ENCODE data around the gene ITPR2.

Gene ITPR2

GRCh38 chr12:26658991-26659390 lies 174.0 kb downstream of the ITPR2 start:
- TF ChIP-seq, protein P1, sequence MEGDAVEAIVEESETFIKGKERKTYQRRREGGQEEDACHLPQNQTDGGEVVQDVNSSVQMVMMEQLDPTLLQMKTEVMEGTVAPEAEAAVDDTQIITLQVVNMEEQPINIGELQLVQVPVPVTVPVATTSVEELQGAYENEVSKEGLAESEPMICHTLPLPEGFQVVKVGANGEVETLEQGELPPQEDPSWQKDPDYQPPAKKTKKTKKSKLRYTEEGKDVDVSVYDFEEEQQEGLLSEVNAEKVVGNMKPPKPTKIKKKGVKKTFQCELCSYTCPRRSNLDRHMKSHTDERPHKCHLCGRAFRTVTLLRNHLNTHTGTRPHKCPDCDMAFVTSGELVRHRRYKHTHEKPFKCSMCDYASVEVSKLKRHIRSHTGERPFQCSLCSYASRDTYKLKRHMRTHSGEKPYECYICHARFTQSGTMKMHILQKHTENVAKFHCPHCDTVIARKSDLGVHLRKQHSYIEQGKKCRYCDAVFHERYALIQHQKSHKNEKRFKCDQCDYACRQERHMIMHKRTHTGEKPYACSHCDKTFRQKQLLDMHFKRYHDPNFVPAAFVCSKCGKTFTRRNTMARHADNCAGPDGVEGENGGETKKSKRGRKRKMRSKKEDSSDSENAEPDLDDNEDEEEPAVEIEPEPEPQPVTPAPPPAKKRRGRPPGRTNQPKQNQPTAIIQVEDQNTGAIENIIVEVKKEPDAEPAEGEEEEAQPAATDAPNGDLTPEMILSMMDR (IDR thresholded peaks at IDR 0.05; ENCODE audit: low read depth, low read length, missing control alignments) = no peak
- no peak overlapping the region for H3K4me3 ChIP-seq (replicated peaks; ENCODE audit: low read depth, low read length)
- DNase-seq (ENCODE audit: extremely low read depth, low read depth) = no peak

- TF ChIP-seq, protein P1 (IDR thresholded peaks at IDR 0.05; ENCODE audit: low read depth, low read length, missing control alignments) = no peak
- H3K4me3 ChIP-seq (replicated peaks; ENCODE audit: low read depth, low read length) = no peak overlapping the region
- DNase-seq (ENCODE audit: extremely low read depth, low read depth) = no peak
Observed at GRCh38 chr12:26654623-26655022, 178.4 kb downstream of the ITPR2 start.

GRCh38 chr12:26651566-26652188 lies 181.3 kb downstream of the ITPR2 start:
- TF ChIP-seq, protein P1 (IDR thresholded peaks at IDR 0.05; ENCODE audit: low read depth, low read length, missing control alignments) = peak; percentile 68
- H3K4me3 ChIP-seq (replicated peaks; ENCODE audit: low read depth, low read length) = no peak overlapping the region

DNA sequence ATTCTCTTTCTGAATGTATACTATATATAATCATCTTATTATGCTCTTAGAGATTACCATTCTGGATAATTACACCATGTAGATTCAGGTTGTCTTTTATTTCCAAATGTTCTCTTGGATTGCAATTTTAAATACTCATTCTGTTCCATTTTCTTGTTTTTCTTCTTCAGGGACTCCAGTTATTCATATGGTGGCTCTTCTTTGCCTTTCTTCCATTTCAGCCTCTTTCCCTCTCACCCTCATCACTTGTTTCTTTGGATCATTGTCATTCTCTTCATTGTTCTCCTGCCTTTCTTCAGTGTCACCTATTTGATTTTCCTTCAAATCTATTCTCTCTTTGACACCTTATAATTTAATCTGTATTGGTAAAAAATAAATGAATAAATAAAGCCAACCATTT lies 182.0 kb downstream of the ITPR2 start:
- TF ChIP-seq, protein P1 (IDR thresholded peaks at IDR 0.05; ENCODE audit: low read depth, low read length, missing control alignments) = no peak
- H3K4me3 ChIP-seq (replicated peaks; ENCODE audit: low read depth, low read length) = no peak overlapping the region
- DNase-seq (ENCODE audit: extremely low read depth, low read depth) = no peak

More at GRCh38 chr12:26651566-26652188, 181.3 kb downstream of the ITPR2 start:
- peak; percentile 52 for DNase-seq (ENCODE audit: extremely low read depth, low read depth)

GRCh38 chr12:26648999-26649398 lies 184.0 kb downstream of the ITPR2 start:
- H3K4me3 ChIP-seq (replicated peaks; ENCODE audit: low read depth, low read length) = no peak overlapping the region
- no peak for DNase-seq (ENCODE audit: extremely low read depth, low read depth)
- TF ChIP-seq, protein P1 (IDR thresholded peaks at IDR 0.05; ENCODE audit: low read depth, low read length, missing control alignments) = no peak

DNA sequence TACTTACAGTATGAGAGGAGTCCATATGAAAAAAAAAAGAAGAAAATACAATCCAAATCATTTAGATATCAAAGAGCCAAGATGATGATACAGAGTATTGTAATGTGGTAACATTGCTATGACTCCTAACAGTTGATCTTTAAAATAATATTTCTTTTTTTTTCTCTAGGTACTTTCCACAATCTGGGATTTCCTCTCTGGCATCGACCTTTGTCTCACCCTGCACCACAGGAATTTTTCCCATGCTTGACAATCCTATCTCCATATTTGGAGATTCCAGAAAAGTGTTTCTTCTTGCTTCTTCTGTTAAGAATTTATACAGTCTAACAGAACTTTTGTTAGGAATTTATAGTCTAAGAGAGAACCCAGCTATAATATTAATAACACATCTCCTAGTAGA lies 184.4 kb downstream of the ITPR2 start:
- TF ChIP-seq, protein P1 (IDR thresholded peaks at IDR 0.05; ENCODE audit: low read depth, low read length, missing control alignments) = no peak
- peak; percentile 62 for DNase-seq (ENCODE audit: extremely low read depth, low read depth)

DNA sequence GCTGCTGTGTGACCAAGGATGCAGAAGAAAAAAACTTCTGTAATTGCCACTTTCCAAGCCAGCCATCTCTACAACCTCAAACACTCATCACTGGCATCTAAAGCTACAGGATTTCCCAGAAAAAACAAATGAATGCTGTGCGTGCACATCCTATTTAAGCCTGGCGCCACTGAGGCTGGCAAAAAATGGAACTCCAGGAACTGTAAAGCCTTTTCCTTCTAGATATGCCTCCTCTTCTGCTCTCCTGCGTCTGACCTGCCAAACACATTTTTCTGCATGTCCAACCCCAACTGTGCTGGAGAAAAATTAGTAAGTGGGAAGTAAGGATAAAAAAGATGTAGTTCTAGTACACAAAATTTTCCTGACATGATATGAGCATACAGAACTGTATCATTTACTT lies 184.9 kb downstream of the ITPR2 start:
- no peak overlapping the region for H3K4me3 ChIP-seq (replicated peaks; ENCODE audit: low read depth, low read length)
- TF ChIP-seq, protein P1 (IDR thresholded peaks at IDR 0.05; ENCODE audit: low read depth, low read length, missing control alignments) = no peak
- no peak for DNase-seq (ENCODE audit: extremely low read depth, low read depth)

More for the DNA sequence above, 184.4 kb downstream of the ITPR2 start:
- H3K4me3 ChIP-seq (replicated peaks; ENCODE audit: low read depth, low read length) = no peak overlapping the region

Data from HFF-Myc (cell line).